Hepatocyte (in vitro differentiated cells): ENCODE measurements around the gene HECTD4. TPM values are rescaled to one million over a fixed set of nuclear protein-coding genes. Genes with fewer than 3 reads are reported as not detected.

Experiments
- DNase-seq: peaks from one replicate; pipeline ENCODE4 v3.0.0-alpha.2; 2016; ENCODE audit warnings: low spot score
- H2AFZ ChIP-seq: fragments of 200-600 bp; sonication (generic); 2 replicates; pipeline ENCODE4 v1.6.0; 2016; ENCODE audit warnings: antibody characterized with exemption, mild to moderate bottlenecking
- H3K27ac ChIP-seq: fragments of 200-600 bp; sonication (generic); 2 replicates; pipeline ENCODE4 v1.5.1; 2016; ENCODE audit warnings: mild to moderate bottlenecking
- H3K27me3 ChIP-seq: fragments of 200-600 bp; sonication (generic); 2 replicates; pipeline ENCODE4 v1.6.1; 2016
- H3K36me3 ChIP-seq: fragments of 200-600 bp; sonication (generic); replicated peaks from 2 replicates; pipeline ENCODE4 v1.5.1; 2016; ENCODE audit warnings: low read depth; ENCODE audit not compliant: insufficient read depth
- H3K4me1 ChIP-seq: fragments of 200-600 bp; sonication (generic); 2 replicates; pipeline ENCODE4 v1.5.1; 2016; ENCODE audit warnings: mild to moderate bottlenecking, moderate library complexity; ENCODE audit not compliant: insufficient read depth
- H3K4me2 ChIP-seq: fragments of 200-600 bp; sonication (generic); 2 replicates; pipeline ENCODE4 v1.6.0; 2016
- H3K4me3 ChIP-seq: fragments of 200-600 bp; sonication (generic); 2 replicates; pipeline ENCODE4 v1.5.1; 2016; ENCODE audit warnings: mild to moderate bottlenecking
- H3K79me2 ChIP-seq: fragments of 200-600 bp; sonication (generic); 2 replicates; pipeline ENCODE4 v1.6.0; 2017; ENCODE audit warnings: mild to moderate bottlenecking
- H3K9me2 ChIP-seq: fragments of 200-600 bp; sonication (generic); replicated peaks from 2 replicates; pipeline ENCODE4 v1.6.0; 2017; ENCODE audit warnings: mild to moderate bottlenecking; ENCODE audit not compliant: insufficient read depth
- H3K9me3 ChIP-seq: fragments of 200-600 bp; sonication (generic); 2 replicates; pipeline ENCODE4 v1.5.1; 2016; ENCODE audit warnings: low read depth, mild to moderate bottlenecking
- H4K20me1 ChIP-seq: fragments of 200-600 bp; sonication (generic); 2 replicates; pipeline ENCODE4 v1.6.0; 2016; ENCODE audit warnings: mild to moderate bottlenecking; ENCODE audit not compliant: insufficient read depth, poor library complexity, severe bottlenecking
- CTCF ChIP-seq: fragments of 200-600 bp; sonication (generic); IDR thresholded peaks from 2 replicates; pipeline ENCODE4 v1.5.1; 2016; ENCODE audit warnings: antibody characterized with exemption, mild to moderate bottlenecking; ENCODE audit not compliant: poor library complexity
- EZH2 ChIP-seq: fragments of 200-600 bp; sonication (generic); IDR thresholded peaks from 2 replicates; pipeline ENCODE4 v1.6.1; 2016; ENCODE audit warnings: antibody characterized with exemption, mild to moderate bottlenecking, borderline replicate concordance
- EZH2phosphoT487 ChIP-seq: fragments of 200-600 bp; sonication (generic); IDR thresholded peaks from one replicate; pipeline ENCODE4 v1.6.1; 2018; ENCODE audit warnings: antibody characterized with exemption, mild to moderate bottlenecking, low read depth, moderate library complexity; ENCODE audit not compliant: unreplicated experiment, severe bottlenecking
- WGBS: methylation state at CpG from one replicate; pipeline ENCODE4 v1.1.6; 2016; ENCODE audit warnings: low lambda C conversion rate; ENCODE audit errors: missing lambda C conversion rate; 5-methylcytosine and 5-hydroxymethylcytosine counted together
- polyA plus RNA-seq: library from polyadenylated mRNA; unstranded; fragments of >200 nt; fragmentation: Nextera tagmentation; extraction: Ambion mirVana; gene quantifications from 2 replicates; pipeline ENCODE4 v1.2.1, GENCODE V29; 2016
- total RNA-seq: library from RNA; depleted of rRNA; stranded (reverse); fragments of >200 nt; gene quantifications from 2 replicates; pipeline ENCODE4 v1.2.3, GENCODE V29; 2014

HECTD4 gene
- total and polyA plus RNA-seq, 2 experiments from 2014 or later: 22.7 to 27.1 TPM

- Histone ChIP-seq H3K27me3 (no peaks in the 10 kb centered on the region), H4K20me1 (no peaks in the 10 kb centered on the region), H3K9me3 (no peaks in the 10 kb centered on the region), H3K36me3 (no peaks in the 10 kb centered on the region), H3K9me2 (no peaks in the 10 kb centered on the region), H3K4me3 (peak overlapping the region; percentile 75), H2AFZ (peak overlapping the region; percentile 54), H3K4me2 (peak overlapping the region; percentile 91), H3K4me1 (peaks cover 29% of the 10 kb centered on the region), H3K79me2 (peaks cover 43% of the 10 kb centered on the region), H3K27ac (peak overlapping the region; percentile 91)
- 4% methylated on average over 25 of the region's 25 CpGs for WGBS
- no peak for DNase-seq
- TF ChIP-seq EZH2phosphoT487 (no peak), EZH2 (no peak), CTCF (no peak)
These were observed 256.2 kb downstream of the HECTD4 start for GRCh38 chr12:112126000-112126438.

GRCh38 chr12:112125250-112125999 lies 256.8 kb downstream of the HECTD4 start, which contains the start of gene TRAFD1:
Gene TRAFD1, plus strand, starts transcription at chr12:112125560. Its CDS starts 4,963 bp downstream, at chr12:112130523.
- peak; percentile 98 for DNase-seq
- Histone ChIP-seq H3K27me3 (no peaks in the 10 kb centered on the region), H3K27ac (peak within 1 kb of the TSS; percentile 91), H3K79me2 (peaks cover 43% of the 10 kb centered on the region), H3K4me3 (peak within 1 kb of the TSS; percentile 75), H3K4me1 (peaks cover 28% of the 10 kb centered on the region), H3K4me2 (peak within 1 kb of the TSS; percentile 91), H2AFZ (peak within 1 kb of the TSS; percentile 54), H3K36me3 (no peaks in the 10 kb centered on the region), H4K20me1 (no peaks in the 10 kb centered on the region), H3K9me2 (no peaks in the 10 kb centered on the region), H3K9me3 (no peaks in the 10 kb centered on the region)
- WGBS: 1% methylated on average over 53 of the region's 63 CpGs
- TF ChIP-seq EZH2phosphoT487 (no peak), CTCF (no peak), EZH2 (no peak)

GRCh38 chr12:112124918-112125249 lies 257.3 kb downstream of the HECTD4 start:
- Histone ChIP-seq H3K79me2 (peaks cover 42% of the 10 kb centered on the region), H4K20me1 (no peaks in the 10 kb centered on the region), H3K4me3 (no peak overlapping the region), H3K9me3 (no peaks in the 10 kb centered on the region), H3K4me2 (peak overlapping the region; percentile 68), H2AFZ (no peak overlapping the region), H3K4me1 (peaks cover 23% of the 10 kb centered on the region), H3K9me2 (no peaks in the 10 kb centered on the region), H3K36me3 (no peaks in the 10 kb centered on the region), H3K27me3 (no peaks in the 10 kb centered on the region), H3K27ac (no peak overlapping the region)
- 16% methylated on average over 1 of the region's 1 CpG for WGBS
- TF ChIP-seq EZH2phosphoT487 (no peak), EZH2 (no peak), CTCF (no peak)
- no peak for DNase-seq
